Keratinocyte (primary cell): ENCODE results near the gene MAP1LC3B2. TPM values are rescaled to one million over a fixed set of nuclear protein-coding genes. Genes with fewer than 3 reads are reported as not detected.

Experiments used
- DNase-seq: peaks from one replicate; pipeline ENCODE4 v3.0.0-alpha.2; 2011; ENCODE audit warnings: low read depth, missing footprints, low spot score
- FAIRE-seq: peaks from 2 replicates; lab custom pipeline; 2011; peaks lifted over from hg19 to GRCh38; lab: Jason Lieb, UNC
- H2AFZ ChIP-seq: 2 replicates; pipeline ENCODE4 v1.6.0; 2012; ENCODE audit warnings: low read length, control low read depth, inconsistent platforms; ENCODE audit not compliant: control insufficient read depth
- H3K27ac ChIP-seq: 2 replicates; pipeline ENCODE4 v1.5.1; 2011; ENCODE audit warnings: low read length; ENCODE audit not compliant: control insufficient read depth, insufficient read depth
- H3K27me3 ChIP-seq: 3 replicates; pipeline ENCODE4 v1.6.0; 2011; ENCODE audit warnings: low read length; ENCODE audit not compliant: control insufficient read depth, insufficient read depth; ENCODE audit errors: extremely low read depth
- H3K36me3 ChIP-seq, 2 experiments: 2 replicates in 1 of 2; 3 replicates in 1 of 2; pipeline ENCODE4 v1.5.1; 2011; ENCODE audit warnings: low read length in 2 of 2, mild to moderate bottlenecking in 1 of 2; ENCODE audit not compliant: control insufficient read depth in 2 of 2, insufficient read depth in 2 of 2; ENCODE audit errors: extremely low read depth in 1 of 2
- H3K4me1 ChIP-seq: 3 replicates; pipeline ENCODE4 v1.5.1; 2011; ENCODE audit warnings: low read length; ENCODE audit not compliant: control insufficient read depth, insufficient read depth; ENCODE audit errors: extremely low read depth
- H3K4me2 ChIP-seq: 3 replicates; pipeline ENCODE4 v1.6.0; 2011; ENCODE audit warnings: low read depth, low read length; ENCODE audit not compliant: control insufficient read depth, insufficient read depth; ENCODE audit errors: extremely low read depth
- H3K4me3 ChIP-seq, 3 experiments: fragments of 200-600 bp in 1 of 3; sonication (generic) in 1 of 3; 2 replicates in 2 of 3; 3 replicates in 1 of 3; pipeline ENCODE4 v1.5.1; 2011 to 2016; ENCODE audit warnings: low read length in 3 of 3, mild to moderate bottlenecking in 3 of 3, control low read depth in 2 of 3, inconsistent platforms in 1 of 3, low read depth in 1 of 3, mixed read lengths in 1 of 3, mixed run types in 1 of 3, moderate library complexity in 1 of 3; ENCODE audit not compliant: control insufficient read depth in 2 of 3, insufficient read depth in 2 of 3; ENCODE audit errors: extremely low read depth in 1 of 3
- H3K79me2 ChIP-seq: 2 replicates; pipeline ENCODE4 v1.6.0; 2012; ENCODE audit warnings: low read length; ENCODE audit not compliant: control insufficient read depth, insufficient read depth
- H3K9ac ChIP-seq: 3 replicates; pipeline ENCODE4 v1.6.0; 2011; ENCODE audit warnings: low read length; ENCODE audit not compliant: control insufficient read depth, insufficient read depth; ENCODE audit errors: extremely low read depth
- H3K9me1 ChIP-seq: 3 replicates; pipeline ENCODE4 v1.6.0; 2011; ENCODE audit warnings: low read length; ENCODE audit not compliant: control insufficient read depth, insufficient read depth; ENCODE audit errors: extremely low read depth
- H3K9me3 ChIP-seq: 2 replicates; pipeline ENCODE4 v1.5.1; 2012; ENCODE audit warnings: low read depth, low read length; ENCODE audit not compliant: control insufficient read depth
- H4K20me1 ChIP-seq: 3 replicates; pipeline ENCODE4 v1.6.0; 2011; ENCODE audit warnings: low read length; ENCODE audit not compliant: control insufficient read depth, insufficient read depth; ENCODE audit errors: extremely low read depth
- EZH2 ChIP-seq: IDR thresholded peaks from one replicate; pipeline ENCODE4 v1.6.1; 2012; ENCODE audit warnings: inconsistent platforms, mild to moderate bottlenecking, low read length, moderate library complexity
- dilution Hi-C: fragments of 300-500 bp; cut with MboI; formaldehyde crosslinking; loops from one replicate; pipeline ENCODE4 v1.7.0; 2020; ENCODE audit warnings: low sequenced_read_pairs; ENCODE audit not compliant: extremely low pct_ligation_motif_present
- polyA plus RNA-seq, 5 experiments: library from polyadenylated mRNA; depleted of rRNA in 3 of 5; stranded (reverse) in 3 of 5; stranded (forward) in 1 of 5; unstranded in 1 of 5; fragments of >200 nt; gene quantifications; 1 replicate in 1 of 5; 2 replicates in 3 of 5; 3 replicates in 1 of 5; pipeline versions ENCODE4 v1.2.1 to v1.2.3, GENCODE V29; 2011 to 2012; ENCODE audit warnings: missing spikeins in 2 of 5, low read depth in 1 of 5, low replicate concordance in 1 of 5
- TF ChIP-seq, protein P1 (sequence below), 3 experiments: IDR thresholded peaks in 1 of 3; conservative IDR thresholded peaks in 1 of 3; optimal IDR thresholded peaks in 1 of 3; 2 replicates in 2 of 3; 3 replicates in 1 of 3; pipeline versions ENCODE3 to v1.5.1; 2011; ENCODE audit warnings: low read length in 3 of 3, mild to moderate bottlenecking in 3 of 3, moderate library complexity in 2 of 3, control low read depth in 1 of 3, inconsistent platforms in 1 of 3; ENCODE audit not compliant: insufficient read depth in 2 of 3; ENCODE audit errors: extremely low read depth in 1 of 3

Gene MAP1LC3B2
- polyA plus RNA-seq, 1 donor (not counting 4 experiments of a cell fraction or from before 2014, with no cell fraction given) = 6.0 TPM

DNA sequence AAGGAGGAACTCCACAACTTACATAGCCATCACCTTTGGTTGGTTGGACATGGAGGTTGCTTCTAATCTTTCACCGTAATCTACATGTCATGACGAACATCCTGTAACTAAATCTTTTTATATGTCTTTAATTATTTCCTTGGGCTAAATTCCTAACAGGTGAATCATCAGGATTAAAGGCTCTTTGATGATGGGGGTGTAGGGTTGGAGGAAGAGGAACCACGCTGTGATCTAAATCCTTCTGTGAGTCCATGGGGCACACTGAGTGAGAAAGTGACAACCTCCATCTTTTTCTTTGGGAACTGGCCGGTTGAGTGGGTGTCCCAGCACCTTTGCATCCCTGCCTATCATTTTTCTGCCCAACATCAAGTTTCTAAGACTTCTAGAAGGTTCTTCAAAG lies 31.1 kb upstream of the MAP1LC3B2 start:
- Histone ChIP-seq H2AFZ (no peak overlapping the region), H3K9me3 (no peaks in the 10 kb centered on the region), H3K9ac (no peak overlapping the region), H3K36me3 (no peaks in the 10 kb centered on the region), H3K4me2 (peak overlapping the region; percentile 65), H3K4me1 (peaks cover 52% of the 10 kb centered on the region), H3K27me3 (no peaks in the 10 kb centered on the region), H3K4me3 (peak overlapping the region in 1 of 3 experiments; percentile 51), H4K20me1 (no peaks in the 10 kb centered on the region), H3K9me1 (peaks cover 3% of the 10 kb centered on the region), H3K79me2 (peaks cover 8% of the 10 kb centered on the region), H3K27ac (peak overlapping the region; percentile 93)
- no peak for TF ChIP-seq EZH2
- TF ChIP-seq, protein P1, sequence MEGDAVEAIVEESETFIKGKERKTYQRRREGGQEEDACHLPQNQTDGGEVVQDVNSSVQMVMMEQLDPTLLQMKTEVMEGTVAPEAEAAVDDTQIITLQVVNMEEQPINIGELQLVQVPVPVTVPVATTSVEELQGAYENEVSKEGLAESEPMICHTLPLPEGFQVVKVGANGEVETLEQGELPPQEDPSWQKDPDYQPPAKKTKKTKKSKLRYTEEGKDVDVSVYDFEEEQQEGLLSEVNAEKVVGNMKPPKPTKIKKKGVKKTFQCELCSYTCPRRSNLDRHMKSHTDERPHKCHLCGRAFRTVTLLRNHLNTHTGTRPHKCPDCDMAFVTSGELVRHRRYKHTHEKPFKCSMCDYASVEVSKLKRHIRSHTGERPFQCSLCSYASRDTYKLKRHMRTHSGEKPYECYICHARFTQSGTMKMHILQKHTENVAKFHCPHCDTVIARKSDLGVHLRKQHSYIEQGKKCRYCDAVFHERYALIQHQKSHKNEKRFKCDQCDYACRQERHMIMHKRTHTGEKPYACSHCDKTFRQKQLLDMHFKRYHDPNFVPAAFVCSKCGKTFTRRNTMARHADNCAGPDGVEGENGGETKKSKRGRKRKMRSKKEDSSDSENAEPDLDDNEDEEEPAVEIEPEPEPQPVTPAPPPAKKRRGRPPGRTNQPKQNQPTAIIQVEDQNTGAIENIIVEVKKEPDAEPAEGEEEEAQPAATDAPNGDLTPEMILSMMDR (optimal IDR thresholded peaks at IDR 0.05 in 1 of 3, IDR thresholded peaks at IDR 0.05 in 1 of 3, conservative IDR thresholded peaks at IDR 0.05 in 1 of 3; ENCODE audit: extremely low read depth in 1 of 3, insufficient read depth in 2 of 3, low read length in 3 of 3) = no peak
- dilution Hi-C loops = no loop called here
- FAIRE-seq (peak; percentile 68), DNase-seq (peak; percentile 84)

DNA sequence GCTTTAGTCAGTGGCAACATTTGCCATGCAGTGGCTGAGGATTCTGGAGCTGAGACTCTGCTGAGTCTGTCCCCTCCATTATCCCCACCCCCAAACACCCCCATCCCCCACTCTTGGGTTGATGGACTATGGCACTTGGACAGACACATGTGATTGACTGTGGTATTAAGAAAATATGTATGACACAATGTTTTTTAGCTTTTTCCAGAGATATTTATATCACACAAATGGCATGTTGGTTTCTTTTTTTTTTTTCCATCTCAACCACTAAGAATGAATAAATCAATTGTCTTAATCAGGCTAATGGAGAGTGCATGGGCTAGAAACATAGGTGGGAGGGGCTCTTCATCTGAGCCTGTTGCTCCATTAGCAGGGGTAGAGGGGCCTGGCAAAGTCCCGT lies 30.7 kb upstream of the MAP1LC3B2 start:
- DNase-seq = no peak
- no peak overlapping the region for H2AFZ ChIP-seq

More for the DNA sequence above, 30.7 kb upstream of the MAP1LC3B2 start:
- H3K9me1 ChIP-seq = peaks cover 3% of the 10 kb centered on the region
- dilution Hi-C loops = no loop called here
- no peaks in the 10 kb centered on the region for H4K20me1 ChIP-seq
- H3K4me2 ChIP-seq = peak overlapping the region; percentile 43
- peak overlapping the region; percentile 93 for H3K27ac ChIP-seq
- H3K4me3 ChIP-seq = no peak overlapping the region
- H3K9ac ChIP-seq = no peak overlapping the region
- H3K79me2 ChIP-seq = peaks cover 8% of the 10 kb centered on the region
- no peaks in the 10 kb centered on the region for H3K9me3 ChIP-seq
- no peak for FAIRE-seq
- peaks cover 54% of the 10 kb centered on the region for H3K4me1 ChIP-seq
- H3K36me3 ChIP-seq = no peaks in the 10 kb centered on the region
- H3K27me3 ChIP-seq = no peaks in the 10 kb centered on the region
- no peak for TF ChIP-seq EZH2
- TF ChIP-seq, protein P1 (optimal IDR thresholded peaks at IDR 0.05 in 1 of 3, IDR thresholded peaks at IDR 0.05 in 1 of 3, conservative IDR thresholded peaks at IDR 0.05 in 1 of 3; ENCODE audit: extremely low read depth in 1 of 3, insufficient read depth in 2 of 3, low read length in 3 of 3) = no peak
